Measurements from ENCODE around the gene CD151.

The CD151 gene

GRCh38 chr11:876545-876944 lies 43.8 kb downstream of the CD151 start:
- TF ChIP-seq CTCF (IDR thresholded peaks at IDR 0.05) = no peak

- no peak for TF ChIP-seq CTCF (IDR thresholded peaks at IDR 0.05)
Measured at GRCh38 chr11:877565-877964, 44.8 kb downstream of the CD151 start.

- TF ChIP-seq CTCF (IDR thresholded peaks at IDR 0.05) = no peak
Measured at GRCh38 chr11:880447-880846, 47.7 kb downstream of the CD151 start.

GRCh38 chr11:882596-882995 lies 49.8 kb downstream of the CD151 start:
- TF ChIP-seq CTCF (IDR thresholded peaks at IDR 0.05) = no peak

- TF ChIP-seq CTCF (IDR thresholded peaks at IDR 0.05) = no peak
Measured at GRCh38 chr11:883527-883926, 50.8 kb downstream of the CD151 start.

GRCh38 chr11:884578-885070 lies 51.9 kb downstream of the CD151 start:
- no peak for TF ChIP-seq CTCF (IDR thresholded peaks at IDR 0.05)

GRCh38 chr11:886568-886967 lies 53.8 kb downstream of the CD151 start:
- TF ChIP-seq CTCF (IDR thresholded peaks at IDR 0.05) = no peak

GRCh38 chr11:887589-887988 lies 54.8 kb downstream of the CD151 start:
- no peak for TF ChIP-seq CTCF (IDR thresholded peaks at IDR 0.05)

Data from LNCAP (cell line).